ENCODE measurements around the gene SH3TC2. TPM values are rescaled to one million over a fixed set of nuclear protein-coding genes. Genes with fewer than 3 reads are reported as not detected.

SH3TC2 gene
- total RNA-seq, 4 donors from 2014 or later: 1.9 to 8.2 (median 5.2) TPM

- Histone ChIP-seq H3K27me3 (no peaks in the 10 kb centered on the region), H3K4me3 (no peak overlapping the region), H3K9me3 (no peaks in the 10 kb centered on the region), H3K36me3 (no peaks in the 10 kb centered on the region), H3K4me1 (peaks cover 86% of the 10 kb centered on the region), H3K27ac (peak overlapping the region; percentile 92)
- 23% methylated on average over 7 of the region's 7 CpGs for WGBS
- TF ChIP-seq CTCF (IDR thresholded peaks at IDR 0.05): no peak
- peak in 2 of 3 donors; percentile 14 to 47 for TF ChIP-seq POLR2AphosphoS5 (IDR thresholded peaks at IDR 0.05)
- no peak for TF ChIP-seq POLR2A (IDR thresholded peaks at IDR 0.05)
- TF ChIP-seq EP300 (IDR thresholded peaks at IDR 0.05): no peak
- DNase-seq (ENCODE audit: low spot score in 2 of 2): peak in 1 of 2 donors; percentile 85
Measured at GRCh38 chr5:148972974-148973374, 89.9 kb downstream of the SH3TC2 start.

- Histone ChIP-seq H3K27ac (peak overlapping the region; percentile 92), H3K4me1 (peaks cover 86% of the 10 kb centered on the region), H3K9me3 (no peaks in the 10 kb centered on the region), H3K36me3 (no peaks in the 10 kb centered on the region), H3K27me3 (no peaks in the 10 kb centered on the region), H3K4me3 (no peak overlapping the region)
- TF ChIP-seq POLR2A (IDR thresholded peaks at IDR 0.05): no peak
- TF ChIP-seq POLR2AphosphoS5 (IDR thresholded peaks at IDR 0.05): no peak
- TF ChIP-seq EP300 (IDR thresholded peaks at IDR 0.05): no peak
- TF ChIP-seq CTCF (IDR thresholded peaks at IDR 0.05): no peak
- WGBS: 59% methylated on average over 4 of the region's 4 CpGs
- no peak for DNase-seq (ENCODE audit: low spot score in 2 of 2)
Measured at GRCh38 chr5:148972396-148972795, 90.5 kb downstream of the SH3TC2 start.

GRCh38 chr5:148970876-148971275 is 92.0 kb downstream of the SH3TC2 start:
- TF ChIP-seq POLR2AphosphoS5 (IDR thresholded peaks at IDR 0.05): no peak
- TF ChIP-seq POLR2A (IDR thresholded peaks at IDR 0.05): no peak
- TF ChIP-seq CTCF (IDR thresholded peaks at IDR 0.05): no peak
- no peak for TF ChIP-seq EP300 (IDR thresholded peaks at IDR 0.05)
- no peaks in the 10 kb centered on the region for H3K36me3 ChIP-seq
- WGBS: 85% methylated on average over 3 of the region's 3 CpGs
- no peak overlapping the region for H3K4me3 ChIP-seq
- H3K27ac ChIP-seq: peak overlapping the region; percentile 92
- no peak for DNase-seq (ENCODE audit: low spot score in 2 of 2)
- H3K9me3 ChIP-seq: no peaks in the 10 kb centered on the region
- H3K27me3 ChIP-seq: no peaks in the 10 kb centered on the region
- peaks cover 89% of the 10 kb centered on the region for H3K4me1 ChIP-seq

- WGBS: 25% methylated on average over 2 of the region's 2 CpGs
- H3K27ac ChIP-seq: peak overlapping the region; percentile 92
- TF ChIP-seq CTCF (IDR thresholded peaks at IDR 0.05): no peak
- no peak for TF ChIP-seq EP300 (IDR thresholded peaks at IDR 0.05)
- no peak for TF ChIP-seq POLR2AphosphoS5 (IDR thresholded peaks at IDR 0.05)
- no peak for TF ChIP-seq POLR2A (IDR thresholded peaks at IDR 0.05)
- H3K9me3 ChIP-seq: no peaks in the 10 kb centered on the region
- no peaks in the 10 kb centered on the region for H3K27me3 ChIP-seq
- no peaks in the 10 kb centered on the region for H3K36me3 ChIP-seq
- no peak for DNase-seq (ENCODE audit: low spot score in 2 of 2)
- H3K4me1 ChIP-seq: peaks cover 96% of the 10 kb centered on the region
- no peak overlapping the region for H3K4me3 ChIP-seq
Measured at GRCh38 chr5:148970228-148970627, 92.6 kb downstream of the SH3TC2 start.

- no peak for DNase-seq (ENCODE audit: low spot score in 2 of 2)
Measured at GRCh38 chr5:148969291-148969690, 93.6 kb downstream of the SH3TC2 start.

More at GRCh38 chr5:148969291-148969690, 93.6 kb downstream of the SH3TC2 start:
- no peaks in the 10 kb centered on the region for H3K27me3 ChIP-seq
- 44% methylated on average over 3 of the region's 3 CpGs for WGBS
- no peaks in the 10 kb centered on the region for H3K9me3 ChIP-seq
- TF ChIP-seq POLR2AphosphoS5 (IDR thresholded peaks at IDR 0.05) (no peak), EP300 (IDR thresholded peaks at IDR 0.05) (no peak), POLR2A (IDR thresholded peaks at IDR 0.05) (no peak), CTCF (IDR thresholded peaks at IDR 0.05) (no peak)
- no peaks in the 10 kb centered on the region for H3K36me3 ChIP-seq
- no peak overlapping the region for H3K4me3 ChIP-seq
- peaks cover 94% of the 10 kb centered on the region for H3K4me1 ChIP-seq
- peak overlapping the region; percentile 92 for H3K27ac ChIP-seq
